ENCODE data around the gene PPIA.

PPIA gene

DNA sequence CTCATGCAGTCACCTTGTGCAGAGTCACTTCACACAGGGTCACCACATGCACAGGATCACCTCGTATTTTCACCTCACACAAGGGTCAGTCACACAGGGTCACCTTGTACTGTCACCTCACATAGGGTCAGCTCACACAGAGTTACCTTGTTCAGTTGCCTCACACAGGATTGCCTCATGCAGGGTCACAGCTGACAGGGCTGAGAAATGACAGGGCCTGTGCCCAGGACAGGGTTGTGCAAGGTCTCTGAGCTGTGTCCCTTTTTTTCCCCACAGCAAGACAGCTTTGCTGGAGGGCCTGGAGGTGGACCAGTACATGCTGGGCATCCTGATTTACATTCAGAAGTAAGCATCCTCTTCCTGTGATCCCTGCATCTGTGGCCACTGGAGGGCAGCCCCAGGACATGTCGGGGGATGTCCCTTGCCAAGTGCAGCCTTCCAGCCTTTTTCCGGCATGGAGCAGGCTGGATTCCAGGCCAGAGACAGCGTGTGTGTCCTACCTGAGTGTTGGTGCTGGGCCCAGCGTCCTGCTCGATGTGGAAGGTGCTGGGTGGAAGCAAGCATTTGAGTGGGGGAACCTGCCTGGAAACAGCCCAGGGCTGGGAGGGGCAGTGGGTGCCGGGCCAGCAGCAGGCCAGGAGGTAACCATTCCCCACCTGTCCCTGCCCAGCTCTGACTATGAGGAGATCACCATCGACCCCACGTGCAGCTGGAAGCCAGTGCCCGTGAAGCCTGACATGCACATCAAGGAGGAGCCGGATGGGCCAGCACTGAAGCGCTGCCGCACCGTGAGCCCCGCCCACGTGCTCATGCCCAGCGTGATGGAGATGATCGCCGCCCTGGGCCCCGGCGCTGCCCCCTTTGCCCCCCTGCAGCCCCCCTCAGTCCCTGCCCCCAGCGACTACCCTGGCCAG, 31.6 kb upstream of the PPIA start:
- ATAC-seq, result no peak
- TF ChIP-seq CSRNP3 (CRISPR knock-in tag; IDR thresholded peaks at IDR 0.05), result no peak
- TF ChIP-seq SNAI2 (CRISPR knock-in tag; IDR thresholded peaks at IDR 0.05), result no peak
- TF ChIP-seq TSHZ2 (CRISPR knock-in tag; IDR thresholded peaks at IDR 0.05), result no peak
- TF ChIP-seq, protein P1, sequence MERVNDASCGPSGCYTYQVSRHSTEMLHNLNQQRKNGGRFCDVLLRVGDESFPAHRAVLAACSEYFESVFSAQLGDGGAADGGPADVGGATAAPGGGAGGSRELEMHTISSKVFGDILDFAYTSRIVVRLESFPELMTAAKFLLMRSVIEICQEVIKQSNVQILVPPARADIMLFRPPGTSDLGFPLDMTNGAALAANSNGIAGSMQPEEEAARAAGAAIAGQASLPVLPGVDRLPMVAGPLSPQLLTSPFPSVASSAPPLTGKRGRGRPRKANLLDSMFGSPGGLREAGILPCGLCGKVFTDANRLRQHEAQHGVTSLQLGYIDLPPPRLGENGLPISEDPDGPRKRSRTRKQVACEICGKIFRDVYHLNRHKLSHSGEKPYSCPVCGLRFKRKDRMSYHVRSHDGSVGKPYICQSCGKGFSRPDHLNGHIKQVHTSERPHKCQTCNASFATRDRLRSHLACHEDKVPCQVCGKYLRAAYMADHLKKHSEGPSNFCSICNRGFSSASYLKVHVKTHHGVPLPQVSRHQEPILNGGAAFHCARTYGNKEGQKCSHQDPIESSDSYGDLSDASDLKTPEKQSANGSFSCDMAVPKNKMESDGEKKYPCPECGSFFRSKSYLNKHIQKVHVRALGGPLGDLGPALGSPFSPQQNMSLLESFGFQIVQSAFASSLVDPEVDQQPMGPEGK (CRISPR knock-in tag; IDR thresholded peaks at IDR 0.05; ENCODE audit: borderline replicate concordance), result no peak
- TF ChIP-seq, protein P2, sequence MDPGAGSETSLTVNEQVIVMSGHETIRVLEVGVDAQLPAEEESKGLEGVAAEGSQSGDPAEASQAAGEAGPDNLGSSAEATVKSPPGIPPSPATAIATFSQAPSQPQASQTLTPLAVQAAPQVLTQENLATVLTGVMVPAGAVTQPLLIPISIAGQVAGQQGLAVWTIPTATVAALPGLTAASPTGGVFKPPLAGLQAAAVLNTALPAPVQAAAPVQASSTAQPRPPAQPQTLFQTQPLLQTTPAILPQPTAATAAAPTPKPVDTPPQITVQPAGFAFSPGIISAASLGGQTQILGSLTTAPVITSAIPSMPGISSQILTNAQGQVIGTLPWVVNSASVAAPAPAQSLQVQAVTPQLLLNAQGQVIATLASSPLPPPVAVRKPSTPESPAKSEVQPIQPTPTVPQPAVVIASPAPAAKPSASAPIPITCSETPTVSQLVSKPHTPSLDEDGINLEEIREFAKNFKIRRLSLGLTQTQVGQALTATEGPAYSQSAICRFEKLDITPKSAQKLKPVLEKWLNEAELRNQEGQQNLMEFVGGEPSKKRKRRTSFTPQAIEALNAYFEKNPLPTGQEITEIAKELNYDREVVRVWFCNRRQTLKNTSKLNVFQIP (CRISPR knock-in tag; IDR thresholded peaks at IDR 0.05; ENCODE audit: borderline replicate concordance, low read depth), result no peak
- no peak for TF ChIP-seq ZC3H10 (CRISPR knock-in tag; IDR thresholded peaks at IDR 0.05)
- no peak for TF ChIP-seq ZFP30 (CRISPR knock-in tag; IDR thresholded peaks at IDR 0.05)
- TF ChIP-seq ISL1 (CRISPR knock-in tag; IDR thresholded peaks at IDR 0.05), result no peak
- no peak for TF ChIP-seq ZNF8 (CRISPR knock-in tag; IDR thresholded peaks at IDR 0.05)
- no peak for TF ChIP-seq BACH2 (CRISPR knock-in tag; IDR thresholded peaks at IDR 0.05; ENCODE audit: borderline replicate concordance)
- TF ChIP-seq, protein P3, sequence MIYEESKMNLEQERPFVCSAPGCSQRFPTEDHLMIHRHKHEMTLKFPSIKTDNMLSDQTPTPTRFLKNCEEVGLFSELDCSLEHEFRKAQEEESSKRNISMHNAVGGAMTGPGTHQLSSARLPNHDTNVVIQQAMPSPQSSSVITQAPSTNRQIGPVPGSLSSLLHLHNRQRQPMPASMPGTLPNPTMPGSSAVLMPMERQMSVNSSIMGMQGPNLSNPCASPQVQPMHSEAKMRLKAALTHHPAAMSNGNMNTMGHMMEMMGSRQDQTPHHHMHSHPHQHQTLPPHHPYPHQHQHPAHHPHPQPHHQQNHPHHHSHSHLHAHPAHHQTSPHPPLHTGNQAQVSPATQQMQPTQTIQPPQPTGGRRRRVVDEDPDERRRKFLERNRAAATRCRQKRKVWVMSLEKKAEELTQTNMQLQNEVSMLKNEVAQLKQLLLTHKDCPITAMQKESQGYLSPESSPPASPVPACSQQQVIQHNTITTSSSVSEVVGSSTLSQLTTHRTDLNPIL (CRISPR knock-in tag; IDR thresholded peaks at IDR 0.05; ENCODE audit: low read depth), result no peak
- TF ChIP-seq ZNF565 (CRISPR knock-in tag; conservative IDR thresholded peaks at IDR 0.05; ENCODE audit: low read depth), result no peak
- no peak for TF ChIP-seq TOX (CRISPR knock-in tag; IDR thresholded peaks at IDR 0.05; ENCODE audit: borderline replicate concordance)
- no peak for TF ChIP-seq CSDC2 (CRISPR knock-in tag; IDR thresholded peaks at IDR 0.05)
- TF ChIP-seq RARB (CRISPR knock-in tag; IDR thresholded peaks at IDR 0.05), result no peak
- TF ChIP-seq OSR1 (CRISPR knock-in tag; IDR thresholded peaks at IDR 0.05), result no peak

- no peak for ATAC-seq
- TF ChIP-seq, protein P2 (CRISPR knock-in tag; IDR thresholded peaks at IDR 0.05; ENCODE audit: borderline replicate concordance, low read depth), result no peak
Observed at GRCh38 chr7:44765579-44766415, 30.7 kb upstream of the PPIA start.
